NB4 (cell line): ENCODE results near the gene B3GNT9.
A peak's percentile ranks its signal among the peaks of the same experiment; 100 is the strongest.

Experiments
- DNase-seq: peaks from one replicate; pipeline ENCODE4 v3.0.0; 2010; ENCODE audit warnings: low read depth
- H3K4me3 ChIP-seq: one replicate; pipeline ENCODE4 v1.5.1; 2011; ENCODE audit warnings: mild to moderate bottlenecking, low read depth, low read length, moderate library complexity
- MYC ChIP-seq: IDR thresholded peaks from 2 replicates; pipeline ENCODE4 v1.6.1; 2011; ENCODE audit warnings: low read depth, low read length
- POLR2A ChIP-seq: IDR thresholded peaks from 2 replicates; pipeline ENCODE4 v1.6.1; 2011; ENCODE audit warnings: mild to moderate bottlenecking; ENCODE audit not compliant: insufficient read length; ENCODE audit errors: extremely low read depth
- TF ChIP-seq, protein P1 (sequence below): IDR thresholded peaks from 2 replicates; pipeline ENCODE4 v1.6.1; 2011; ENCODE audit warnings: low read depth, low read length
- TF ChIP-seq, protein P2 (sequence below): IDR thresholded peaks from one replicate; pipeline ENCODE4 v1.5.1; 2012; ENCODE audit warnings: low read depth, low read length

Gene B3GNT9

DNA sequence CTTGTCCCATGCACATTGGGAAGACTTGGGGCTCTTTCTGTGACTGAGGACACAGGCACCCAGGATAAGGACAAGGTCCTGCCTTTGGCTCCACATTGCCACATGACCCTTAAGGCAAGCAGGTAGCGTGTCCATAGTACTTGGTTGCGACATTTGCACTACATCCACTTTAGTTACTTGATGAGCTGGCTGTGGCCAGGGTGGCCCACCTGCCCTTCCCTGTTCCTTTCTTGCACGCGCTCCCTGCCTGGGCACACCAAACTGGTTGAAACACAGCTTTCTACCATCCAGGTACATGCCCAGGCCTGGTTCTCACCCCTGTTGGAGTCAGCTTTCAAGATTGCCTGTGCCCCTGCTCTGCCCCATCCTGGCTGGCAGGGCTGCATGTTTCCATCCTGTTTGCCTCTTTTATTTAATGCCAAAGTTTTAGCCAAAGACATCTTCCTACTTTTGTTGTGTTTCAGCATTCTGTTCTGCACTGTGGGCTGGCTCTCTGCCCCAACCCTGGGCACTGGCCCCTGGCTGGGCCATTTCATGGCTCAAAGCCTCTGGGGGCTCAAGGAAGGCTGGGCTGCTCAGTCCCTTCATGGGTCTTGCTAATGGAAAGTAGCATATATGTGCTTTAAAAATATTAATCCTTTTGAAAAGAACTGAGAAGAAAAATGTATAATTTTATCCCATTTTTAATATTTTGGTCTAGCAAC is 3.2 kb downstream of the B3GNT9 start:
- TF ChIP-seq, protein P1, sequence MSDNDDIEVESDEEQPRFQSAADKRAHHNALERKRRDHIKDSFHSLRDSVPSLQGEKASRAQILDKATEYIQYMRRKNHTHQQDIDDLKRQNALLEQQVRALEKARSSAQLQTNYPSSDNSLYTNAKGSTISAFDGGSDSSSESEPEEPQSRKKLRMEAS, result no peak
- TF ChIP-seq MYC (no peak), POLR2A (no peak)
- TF ChIP-seq, protein P2, sequence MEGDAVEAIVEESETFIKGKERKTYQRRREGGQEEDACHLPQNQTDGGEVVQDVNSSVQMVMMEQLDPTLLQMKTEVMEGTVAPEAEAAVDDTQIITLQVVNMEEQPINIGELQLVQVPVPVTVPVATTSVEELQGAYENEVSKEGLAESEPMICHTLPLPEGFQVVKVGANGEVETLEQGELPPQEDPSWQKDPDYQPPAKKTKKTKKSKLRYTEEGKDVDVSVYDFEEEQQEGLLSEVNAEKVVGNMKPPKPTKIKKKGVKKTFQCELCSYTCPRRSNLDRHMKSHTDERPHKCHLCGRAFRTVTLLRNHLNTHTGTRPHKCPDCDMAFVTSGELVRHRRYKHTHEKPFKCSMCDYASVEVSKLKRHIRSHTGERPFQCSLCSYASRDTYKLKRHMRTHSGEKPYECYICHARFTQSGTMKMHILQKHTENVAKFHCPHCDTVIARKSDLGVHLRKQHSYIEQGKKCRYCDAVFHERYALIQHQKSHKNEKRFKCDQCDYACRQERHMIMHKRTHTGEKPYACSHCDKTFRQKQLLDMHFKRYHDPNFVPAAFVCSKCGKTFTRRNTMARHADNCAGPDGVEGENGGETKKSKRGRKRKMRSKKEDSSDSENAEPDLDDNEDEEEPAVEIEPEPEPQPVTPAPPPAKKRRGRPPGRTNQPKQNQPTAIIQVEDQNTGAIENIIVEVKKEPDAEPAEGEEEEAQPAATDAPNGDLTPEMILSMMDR, result no peak
- no peak for DNase-seq
- H3K4me3 ChIP-seq, result no peak overlapping the region

DNA sequence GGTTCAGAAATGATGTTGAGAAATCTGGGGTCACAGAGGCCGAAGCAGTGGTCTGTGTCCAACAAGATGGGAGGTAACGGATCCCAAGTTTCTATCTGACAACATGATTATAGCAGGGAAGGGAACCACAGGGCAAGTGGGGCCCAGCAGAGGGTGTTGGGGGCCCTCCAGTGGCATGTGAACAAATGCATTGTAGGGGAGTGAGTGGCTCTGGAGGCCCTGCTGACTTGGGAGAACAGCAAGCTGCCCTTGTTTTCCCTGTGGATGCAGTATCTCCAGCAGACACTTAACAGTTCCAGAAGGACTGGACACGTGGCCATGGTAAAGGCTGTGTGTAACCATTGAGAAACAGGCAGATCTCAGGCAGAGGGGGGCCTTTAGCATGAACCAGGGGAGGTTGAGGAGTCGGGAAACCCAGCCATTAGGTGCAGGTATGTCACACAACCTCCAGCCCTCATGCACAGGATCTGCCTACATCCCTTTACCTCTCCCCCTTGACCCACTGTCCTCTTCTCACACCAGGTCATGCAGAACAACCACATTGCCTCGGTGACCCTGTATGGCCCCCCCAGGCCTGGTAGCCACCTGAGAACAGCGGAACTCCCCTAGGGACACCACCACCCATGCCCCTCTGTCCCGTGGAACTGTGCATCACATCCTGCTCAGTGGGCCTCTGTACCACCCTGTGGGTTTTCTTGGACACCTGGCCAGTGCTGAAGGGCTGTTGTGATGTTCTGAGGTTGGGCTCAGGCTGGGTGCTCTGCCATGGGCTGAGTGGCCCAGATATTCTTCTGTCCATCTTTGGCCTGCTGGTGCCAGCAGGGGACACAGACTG is 4.1 kb downstream of the B3GNT9 start:
- TF ChIP-seq, protein P1, result no peak
- TF ChIP-seq, protein P2, result peak; percentile 8
- TF ChIP-seq MYC (no peak), POLR2A (no peak)
- DNase-seq, result peak; percentile 31
- H3K4me3 ChIP-seq, result no peak overlapping the region

DNA sequence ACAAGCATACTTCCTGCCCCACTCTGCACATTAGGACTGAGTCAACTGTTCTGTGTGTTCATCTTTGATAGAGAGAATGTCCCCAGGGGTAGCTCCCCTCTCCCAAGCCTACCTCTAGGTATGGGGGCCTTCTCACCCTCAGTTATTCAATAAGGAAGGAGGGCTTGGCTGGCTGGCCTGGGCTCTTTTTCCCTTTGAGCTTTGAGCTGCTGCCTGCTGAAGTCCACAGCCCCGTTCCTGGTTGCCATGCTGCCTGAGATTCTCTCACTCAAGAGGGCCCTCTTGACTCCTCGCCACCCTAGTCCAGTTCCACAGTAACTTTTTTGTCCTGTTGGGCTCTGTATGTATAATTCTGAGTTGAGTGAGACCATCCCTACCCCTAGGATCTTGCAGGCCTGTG is 5.1 kb downstream of the B3GNT9 start:
- TF ChIP-seq, protein P1, result no peak
- TF ChIP-seq MYC (no peak), POLR2A (no peak)
- TF ChIP-seq, protein P2, result no peak
- H3K4me3 ChIP-seq, result no peak overlapping the region

DNA sequence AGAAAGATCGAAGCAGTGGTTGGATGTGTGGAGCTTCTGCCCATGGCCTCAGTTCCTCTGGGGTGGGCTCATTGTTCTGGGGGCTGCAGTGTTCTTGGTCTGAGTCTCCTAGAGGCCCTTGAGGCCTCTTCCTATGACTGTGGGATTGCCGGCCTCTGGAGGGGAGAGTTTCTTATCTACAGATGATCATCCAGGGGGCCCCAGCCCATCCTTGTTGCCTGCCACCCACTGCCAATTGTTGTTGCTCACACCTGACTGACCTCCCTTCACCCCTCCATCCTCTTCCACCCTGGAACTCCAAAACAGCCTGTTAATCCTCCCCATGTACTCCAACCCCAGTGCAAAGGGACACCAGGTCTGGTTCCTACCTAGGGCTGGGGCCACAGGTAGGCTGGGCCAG is 5.9 kb downstream of the B3GNT9 start:
- H3K4me3 ChIP-seq, result no peak overlapping the region
- TF ChIP-seq, protein P1, result no peak
- no peak for TF ChIP-seq POLR2A
- TF ChIP-seq, protein P2, result no peak
- TF ChIP-seq MYC, result no peak
- DNase-seq, result no peak

More for the DNA sequence above, 5.1 kb downstream of the B3GNT9 start:
- DNase-seq, result no peak

DNA sequence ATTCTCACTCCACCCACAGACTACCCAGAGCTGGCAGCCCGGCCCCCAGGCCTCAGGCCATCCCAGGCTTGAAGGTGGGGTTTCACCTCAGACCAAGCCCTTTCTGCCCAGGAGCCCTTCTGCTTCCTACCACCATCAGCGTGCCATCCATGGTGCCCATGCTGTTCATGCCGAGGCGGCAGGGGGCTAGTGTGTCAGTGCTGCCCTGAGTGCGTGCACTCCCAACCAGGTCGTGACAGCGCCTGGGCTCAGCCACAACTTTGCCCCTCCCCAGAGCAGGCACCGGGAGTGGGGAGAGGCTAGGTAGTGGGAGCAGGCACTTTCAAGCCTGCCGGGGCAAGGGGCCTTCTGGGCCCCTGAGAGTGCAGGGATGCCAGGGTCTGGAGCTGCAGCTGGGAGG is 8.5 kb downstream of the B3GNT9 start:
- TF ChIP-seq POLR2A (no peak), MYC (no peak)
- TF ChIP-seq, protein P2, result no peak
- TF ChIP-seq, protein P1, result no peak
- no peak overlapping the region for H3K4me3 ChIP-seq
- no peak for DNase-seq
